ENCODE results near the gene NAPA.
"Not testable (repeated sequence)": the region's sequence is repeated elsewhere in the genome, so short reads cannot be mapped to it uniquely, and the experiment has no call there.

NAPA gene

DNA sequence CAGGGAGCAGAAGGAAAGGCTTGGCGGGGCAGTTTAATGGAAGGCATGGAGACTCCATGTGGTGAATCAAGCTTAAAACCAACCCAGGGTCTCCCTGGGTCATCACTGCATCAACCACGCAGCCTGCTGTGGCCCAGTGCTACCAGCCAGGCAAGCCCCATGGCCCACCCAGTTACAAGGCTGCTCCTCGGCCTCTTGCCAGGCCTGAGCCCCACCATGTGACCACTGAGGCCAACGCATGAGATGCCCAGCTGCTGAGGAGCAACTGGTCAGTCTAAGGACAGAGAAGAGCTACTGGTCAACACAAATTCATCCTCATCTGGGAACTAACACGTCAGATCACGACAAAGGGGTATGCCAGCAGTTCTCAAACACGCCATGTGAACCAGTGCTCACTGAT lies 15.5 kb downstream of the NAPA start:
- no peak for DNase-seq

DNA sequence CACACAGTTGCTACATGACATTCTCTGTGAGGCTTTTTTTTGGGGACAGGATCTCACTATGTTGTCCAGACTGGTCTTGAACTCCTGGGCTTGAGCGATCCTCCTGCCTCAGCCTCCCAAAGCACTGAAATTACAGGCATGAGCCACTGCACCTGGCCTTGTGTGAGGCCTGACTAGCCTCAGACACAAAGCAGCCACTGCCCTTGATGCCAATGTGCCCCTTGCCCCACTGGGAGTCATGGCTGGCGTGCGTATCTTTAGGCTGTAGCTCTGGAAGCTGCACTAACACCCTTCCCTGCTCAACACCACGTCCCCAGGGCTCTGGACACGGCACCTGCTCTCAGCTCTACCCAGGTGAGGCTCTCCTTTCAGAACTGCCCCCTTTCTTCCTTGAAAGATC lies 16.3 kb downstream of the NAPA start:
- DNase-seq = no peak

DNA sequence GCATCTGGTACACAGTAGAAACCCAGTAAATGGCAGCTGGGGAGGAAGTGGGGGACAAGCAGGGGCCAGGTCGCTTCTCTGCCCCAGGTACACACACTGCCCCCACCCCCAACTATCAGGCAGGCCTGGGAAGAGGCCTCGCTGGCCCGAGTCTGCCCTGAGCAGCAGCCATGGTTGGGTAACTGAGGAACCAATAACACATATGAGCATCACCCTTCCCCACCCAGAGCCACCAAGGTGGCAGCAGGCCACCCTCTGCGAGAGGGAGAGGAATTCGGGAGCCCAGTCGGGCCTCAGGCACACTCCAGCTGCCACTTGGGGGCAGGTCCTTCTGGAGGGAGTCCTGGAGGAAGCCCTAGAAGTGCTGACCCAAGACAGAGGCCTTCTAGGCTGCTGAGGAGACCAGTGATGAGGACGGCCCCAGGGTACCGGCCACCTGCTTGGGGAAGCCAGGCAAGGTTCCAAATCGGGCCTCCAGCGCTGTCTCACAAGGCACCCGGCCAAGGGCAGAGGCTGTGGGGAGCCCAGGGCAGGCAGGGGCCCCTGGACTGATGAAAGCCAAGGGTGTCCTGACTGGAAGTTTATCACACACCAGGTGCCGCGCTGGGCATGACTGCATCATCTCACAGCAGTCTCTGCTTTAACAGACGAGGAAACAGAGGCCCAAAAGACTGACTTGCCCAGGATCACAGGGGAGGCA lies 16.9 kb downstream of the NAPA start:
- DNase-seq = no peak

DNA sequence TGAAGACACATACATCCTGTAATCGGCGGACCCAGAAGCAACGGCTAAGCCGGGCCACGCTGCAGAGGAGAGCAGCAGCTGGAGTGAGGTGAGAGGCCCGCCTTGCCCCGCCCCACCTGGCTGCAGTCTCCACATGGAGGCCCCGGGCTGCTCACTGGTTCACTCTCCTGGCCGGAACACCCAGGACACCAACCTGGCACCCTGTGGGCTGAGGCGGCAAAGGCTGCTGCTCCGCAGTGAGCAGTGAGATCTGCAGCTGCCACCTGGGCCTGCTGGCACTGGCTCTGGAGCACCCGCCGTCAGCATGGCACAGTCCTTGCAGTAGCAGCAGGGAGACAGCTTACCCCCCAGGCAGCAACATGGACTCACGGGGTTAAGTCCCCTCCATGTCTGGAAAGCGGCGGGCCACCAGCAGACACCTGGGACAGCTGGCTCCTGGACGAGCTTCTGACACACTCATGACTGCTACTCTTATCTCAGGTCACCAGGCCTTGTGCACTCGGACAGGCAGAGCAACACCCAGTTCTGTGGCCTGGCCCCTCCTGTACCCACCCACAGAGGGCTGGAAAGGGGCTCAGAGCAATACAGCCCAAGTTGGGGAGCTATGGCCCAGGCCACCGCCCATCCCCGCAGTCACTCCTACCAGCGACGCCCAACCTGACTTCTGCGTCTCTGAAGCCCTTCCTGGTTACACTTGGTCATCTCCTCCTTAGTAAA lies 17.7 kb downstream of the NAPA start:
- no peak for DNase-seq

DNA sequence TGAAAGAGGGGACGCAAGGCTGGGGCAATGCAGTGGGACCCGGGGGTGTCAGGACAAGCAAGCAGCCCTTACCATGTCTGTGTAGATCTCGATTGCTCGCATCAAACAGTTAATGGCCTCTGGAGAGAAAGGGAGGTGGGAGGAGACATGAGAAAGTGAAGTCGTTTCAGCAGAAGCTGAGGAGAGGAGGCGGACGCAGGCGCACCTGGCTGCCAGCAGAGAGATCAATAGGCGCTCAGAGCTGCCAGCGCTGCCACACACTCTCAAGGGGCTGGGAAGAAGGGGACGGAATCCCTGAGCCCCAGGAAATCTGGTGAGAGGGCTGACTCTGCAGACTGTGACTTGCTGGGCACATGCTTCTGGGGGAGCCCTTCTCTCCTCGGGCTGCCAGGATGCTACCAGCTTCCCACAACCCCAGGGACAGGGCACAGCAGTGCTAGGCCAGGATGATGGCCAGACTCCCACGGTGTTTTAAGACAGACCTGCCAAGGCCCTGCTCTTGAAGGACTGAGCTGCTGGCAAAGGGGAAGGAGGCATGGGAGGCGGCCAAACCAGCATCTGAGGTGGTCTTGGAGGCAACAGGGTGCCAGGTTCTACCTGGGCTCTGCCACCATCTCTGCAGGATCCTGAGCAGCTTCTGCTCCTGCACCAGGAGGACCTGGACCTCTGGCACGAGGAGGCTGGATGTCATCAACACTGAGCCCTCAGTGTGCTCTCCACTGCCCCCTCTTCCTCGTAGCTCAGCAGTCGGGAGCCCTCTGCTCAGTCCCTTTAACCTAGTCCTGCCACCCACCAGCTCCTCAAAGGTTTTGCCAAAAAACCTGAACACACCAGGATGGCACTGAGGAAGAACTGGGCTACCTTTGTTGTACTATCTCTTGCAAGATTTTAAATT lies 19.1 kb downstream of the NAPA start:
- DNase-seq = no peak

DNA sequence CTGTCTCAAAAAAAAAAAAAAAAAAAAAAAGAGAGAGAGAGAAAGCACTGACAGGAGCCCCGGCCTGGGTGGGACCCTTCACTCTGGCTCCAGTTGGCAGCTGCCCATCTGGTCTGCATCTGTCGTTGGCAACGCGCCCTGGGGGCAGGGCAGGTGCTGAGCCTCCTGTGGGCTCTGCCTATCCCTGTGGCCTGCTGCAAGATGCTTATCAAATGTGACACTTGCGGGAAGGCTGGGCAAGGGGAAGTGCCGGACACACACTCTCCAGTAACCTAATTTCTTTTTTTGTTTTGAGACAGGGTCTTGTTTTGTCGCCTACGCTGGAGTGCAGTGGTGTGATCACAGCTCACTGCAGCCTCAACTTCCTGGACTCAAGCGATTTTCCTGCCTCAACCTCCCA lies 20.1 kb downstream of the NAPA start:
- DNase-seq = no peak

DNA sequence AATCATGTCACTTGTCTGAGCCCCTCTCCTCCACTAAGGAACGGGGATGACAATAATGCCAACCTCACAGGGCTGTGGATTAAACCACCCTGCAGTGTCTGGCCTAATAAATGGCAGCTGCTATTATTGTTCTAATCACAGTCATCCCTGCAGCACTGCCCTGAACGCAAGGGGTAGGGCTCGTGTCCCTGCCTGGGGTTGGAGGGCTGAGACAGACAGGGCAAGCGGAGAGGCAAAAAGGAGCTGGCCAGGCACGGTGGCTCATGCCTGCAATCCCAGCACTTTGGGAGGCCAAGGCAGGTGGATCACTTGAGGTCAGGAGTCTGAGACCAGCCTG lies 20.7 kb downstream of the NAPA start:
- no peak for DNase-seq

DNA sequence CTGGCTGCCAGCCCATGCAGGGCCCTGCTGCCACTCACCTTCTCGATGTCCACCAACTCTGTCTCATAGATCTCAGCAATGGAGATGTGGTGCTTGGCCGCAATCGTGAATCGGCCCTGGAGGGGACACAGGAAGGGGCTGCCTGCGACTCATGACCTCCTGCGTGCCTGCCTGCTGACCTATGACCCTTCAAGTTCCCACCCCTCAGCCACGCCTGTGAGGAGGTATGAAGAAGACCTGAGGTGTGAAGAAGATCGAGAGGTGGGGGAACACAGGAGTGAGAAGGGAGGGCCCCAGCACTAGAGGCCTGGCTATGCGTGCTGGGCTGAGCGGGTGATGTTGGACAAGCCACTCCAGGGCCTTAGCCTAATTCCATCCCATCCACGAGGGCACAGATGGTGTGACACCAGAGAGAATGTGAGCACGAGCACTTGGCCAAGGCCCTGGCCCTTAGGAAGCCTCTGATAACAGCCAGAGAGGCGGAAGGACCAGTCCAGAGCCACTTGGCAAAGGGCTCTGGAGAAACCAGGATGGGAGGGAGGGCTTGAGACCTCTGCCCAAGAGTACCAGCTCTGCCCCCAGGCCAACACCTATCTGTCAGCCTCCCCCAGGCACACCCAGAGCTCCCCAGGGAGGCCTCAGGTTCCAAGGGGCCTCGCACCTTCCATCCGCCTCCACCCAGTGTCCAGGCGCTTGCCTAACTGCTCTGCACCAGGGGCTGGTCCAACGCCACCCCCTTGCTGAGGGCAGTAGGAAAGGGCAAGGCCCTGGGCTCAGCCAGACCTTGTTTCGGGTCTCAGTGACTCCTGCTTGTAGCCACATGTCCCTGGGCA lies 21.3 kb downstream of the NAPA start:
- DNase-seq = no peak

DNA sequence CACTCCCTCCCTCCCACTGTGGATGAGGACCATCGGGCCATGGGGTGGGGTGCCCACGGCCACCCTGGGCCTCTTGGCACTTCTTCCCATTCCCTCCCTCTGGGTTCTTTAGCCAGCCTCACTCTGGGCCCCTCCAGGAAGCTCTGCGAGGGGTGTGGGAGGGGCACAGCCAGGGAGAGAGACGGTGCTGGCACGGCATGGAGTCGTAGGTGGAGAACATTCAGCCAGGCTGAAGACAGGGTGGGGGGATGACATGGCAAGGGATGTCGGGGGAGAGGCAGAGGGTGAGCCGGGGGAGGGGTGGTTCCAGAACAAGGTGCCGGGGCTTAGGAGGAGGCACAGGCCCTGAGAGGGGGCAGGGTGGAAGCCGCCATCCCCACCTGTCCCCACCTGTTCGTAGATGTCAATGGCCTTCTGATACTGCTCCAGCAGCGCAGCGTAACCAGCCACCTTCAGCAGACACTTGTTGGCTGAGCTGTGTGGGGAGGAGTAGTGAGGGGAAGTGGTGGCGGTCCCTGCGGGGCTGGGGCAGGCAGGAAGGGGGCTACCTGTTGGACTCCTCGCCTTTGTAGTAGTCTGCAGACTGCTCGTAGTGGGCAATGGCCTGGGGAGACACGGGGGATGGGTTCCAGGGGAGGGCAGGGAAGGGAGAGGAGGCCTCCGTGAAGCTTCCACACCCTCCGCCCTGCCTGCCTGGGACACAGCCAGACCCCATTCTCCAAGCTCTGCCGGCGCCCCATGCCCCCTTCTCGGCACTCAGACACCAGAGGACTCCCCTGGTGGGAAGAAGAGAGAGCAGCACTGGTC lies 22.1 kb downstream of the NAPA start:
- DNase-seq = no peak

DNA sequence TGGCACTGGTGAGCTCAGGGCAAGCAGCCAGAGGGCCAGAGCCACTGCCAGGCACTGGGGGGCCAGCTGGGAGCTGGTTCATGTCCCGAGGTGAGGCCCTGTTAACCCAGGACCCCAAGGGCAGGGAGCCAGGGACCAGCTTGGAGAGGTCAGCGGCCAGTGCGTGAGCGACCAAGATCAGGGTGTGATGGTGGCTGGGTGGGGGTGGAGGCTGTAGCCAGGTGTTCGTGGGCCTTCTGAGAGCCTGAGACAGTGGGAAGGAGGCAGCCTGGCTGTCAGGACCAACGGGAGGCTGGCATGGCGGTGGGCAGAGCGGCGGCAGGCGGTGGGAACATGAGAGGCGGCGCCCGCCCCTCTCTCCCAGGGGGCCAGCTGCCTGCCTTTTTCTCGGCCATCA lies 22.7 kb downstream of the NAPA start:
- DNase-seq = no peak

DNA sequence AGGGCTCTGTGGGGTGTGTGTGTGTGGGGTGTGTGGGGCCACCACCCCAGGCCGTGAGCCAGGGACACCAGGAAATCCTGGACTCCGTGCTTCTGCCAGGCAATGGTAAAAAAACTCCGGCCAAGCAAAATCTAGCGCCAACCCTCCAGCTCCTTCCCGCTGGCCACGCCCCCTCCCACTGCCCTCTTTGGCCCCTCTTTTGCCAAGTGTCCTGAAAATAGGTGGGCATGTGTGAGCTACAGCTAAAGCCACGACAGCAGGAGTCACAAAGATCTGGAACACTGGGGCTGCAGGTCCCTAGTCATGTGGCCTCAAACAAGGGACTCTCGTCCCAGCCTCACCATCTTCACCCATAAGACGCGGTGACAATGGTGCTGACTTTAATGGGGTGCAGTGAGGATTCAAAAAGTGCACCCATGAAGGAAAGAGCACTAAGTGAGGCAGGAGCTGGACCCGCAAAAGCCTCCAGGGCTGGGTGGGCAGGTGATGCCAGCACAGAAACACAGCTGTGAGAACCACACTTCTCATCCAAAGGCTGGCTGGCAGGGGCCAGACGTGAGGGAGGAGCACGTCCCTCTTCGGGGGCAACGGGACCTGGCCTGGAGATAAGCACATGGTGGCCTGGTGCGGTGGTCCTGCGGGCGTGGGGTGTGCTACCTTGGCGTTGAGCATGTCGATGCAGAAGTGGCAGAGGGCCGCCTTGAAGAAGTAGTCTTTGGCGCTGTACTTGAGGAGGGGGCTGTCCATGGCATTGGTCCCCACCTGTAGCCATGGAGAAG lies 23.3 kb downstream of the NAPA start:
- DNase-seq = no peak

DNA sequence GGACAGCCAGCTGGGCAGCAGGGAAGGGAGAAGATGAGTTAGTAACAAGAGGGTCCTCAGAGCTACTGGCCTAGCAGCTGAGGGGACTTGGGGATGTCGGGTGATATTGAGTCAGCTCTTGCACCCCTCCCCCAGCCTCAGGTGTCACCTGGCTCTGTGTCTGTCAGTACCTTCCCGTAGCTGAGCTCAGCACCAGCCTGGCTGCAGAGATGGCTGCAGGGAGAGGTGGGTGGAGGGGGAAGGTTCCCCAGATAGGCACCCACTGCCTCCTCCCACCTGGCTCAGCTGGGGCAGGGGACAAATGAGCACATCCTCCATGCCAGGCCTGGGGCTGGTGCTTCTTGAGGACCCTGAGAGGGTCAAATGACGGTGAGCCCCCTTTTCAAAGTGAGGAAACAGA lies 24.0 kb downstream of the NAPA start:
- no peak for DNase-seq

DNA sequence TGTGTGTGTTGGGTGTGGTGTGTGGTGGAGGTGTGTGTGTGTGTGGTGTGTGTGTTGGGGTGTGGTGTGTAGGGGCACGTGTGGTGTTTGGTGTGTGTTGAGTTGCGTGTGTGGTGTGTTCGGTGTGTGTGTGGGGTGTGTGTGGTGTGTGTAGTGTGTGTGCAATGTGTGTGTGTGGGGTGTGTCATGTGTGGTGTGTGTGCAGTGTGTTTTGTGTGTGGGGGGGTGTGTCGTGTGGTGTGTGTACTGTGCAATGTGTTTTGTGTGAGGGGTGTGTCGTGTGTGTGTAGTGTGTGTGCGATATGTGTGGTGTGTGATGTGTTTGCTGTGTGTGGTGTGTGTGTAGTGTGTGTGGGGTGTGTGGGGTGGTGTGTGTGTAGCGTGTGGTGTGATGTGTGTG lies 24.8 kb downstream of the NAPA start:
- no peak for DNase-seq

DNA sequence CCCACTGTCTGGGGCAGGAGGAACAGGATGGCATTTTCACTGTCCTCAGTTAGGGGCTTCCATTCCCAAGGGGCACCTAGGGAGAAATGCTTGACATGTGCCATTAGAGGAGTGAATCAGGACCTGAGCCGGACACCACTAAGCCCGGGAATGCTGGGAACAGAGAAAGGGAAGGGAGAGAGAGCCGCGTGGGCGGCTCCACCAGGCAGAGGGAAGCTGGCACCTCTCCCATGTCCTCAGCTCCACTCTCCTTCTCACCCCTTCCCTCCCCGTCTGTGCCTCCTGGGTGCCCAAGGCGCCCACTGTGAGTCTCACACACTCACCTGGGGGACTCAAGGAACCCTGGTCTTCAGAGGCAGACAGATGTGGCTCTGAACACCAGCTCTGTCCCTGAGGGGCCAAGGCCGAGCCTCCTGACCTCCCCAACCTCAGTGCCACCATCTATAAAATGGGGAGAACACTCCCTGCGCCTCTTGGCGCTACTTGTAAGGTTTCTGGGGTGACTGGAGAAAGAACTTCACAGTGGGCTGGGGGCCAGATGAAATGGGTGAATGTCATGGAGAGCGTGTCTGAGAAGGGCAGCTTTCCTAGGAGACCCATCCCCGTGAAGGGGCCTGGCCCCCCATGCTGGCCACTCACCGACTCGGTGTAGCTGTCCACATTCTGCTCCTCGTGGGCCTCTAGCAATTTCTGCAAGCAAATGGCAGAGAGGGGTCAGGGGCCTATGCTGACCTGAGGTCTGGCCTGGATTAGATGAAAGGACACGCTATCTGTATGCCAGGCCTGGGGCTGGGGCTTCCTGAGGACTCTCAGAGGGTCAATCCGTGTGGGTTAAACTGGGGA lies 25.6 kb downstream of the NAPA start:
- no peak for DNase-seq

DNA sequence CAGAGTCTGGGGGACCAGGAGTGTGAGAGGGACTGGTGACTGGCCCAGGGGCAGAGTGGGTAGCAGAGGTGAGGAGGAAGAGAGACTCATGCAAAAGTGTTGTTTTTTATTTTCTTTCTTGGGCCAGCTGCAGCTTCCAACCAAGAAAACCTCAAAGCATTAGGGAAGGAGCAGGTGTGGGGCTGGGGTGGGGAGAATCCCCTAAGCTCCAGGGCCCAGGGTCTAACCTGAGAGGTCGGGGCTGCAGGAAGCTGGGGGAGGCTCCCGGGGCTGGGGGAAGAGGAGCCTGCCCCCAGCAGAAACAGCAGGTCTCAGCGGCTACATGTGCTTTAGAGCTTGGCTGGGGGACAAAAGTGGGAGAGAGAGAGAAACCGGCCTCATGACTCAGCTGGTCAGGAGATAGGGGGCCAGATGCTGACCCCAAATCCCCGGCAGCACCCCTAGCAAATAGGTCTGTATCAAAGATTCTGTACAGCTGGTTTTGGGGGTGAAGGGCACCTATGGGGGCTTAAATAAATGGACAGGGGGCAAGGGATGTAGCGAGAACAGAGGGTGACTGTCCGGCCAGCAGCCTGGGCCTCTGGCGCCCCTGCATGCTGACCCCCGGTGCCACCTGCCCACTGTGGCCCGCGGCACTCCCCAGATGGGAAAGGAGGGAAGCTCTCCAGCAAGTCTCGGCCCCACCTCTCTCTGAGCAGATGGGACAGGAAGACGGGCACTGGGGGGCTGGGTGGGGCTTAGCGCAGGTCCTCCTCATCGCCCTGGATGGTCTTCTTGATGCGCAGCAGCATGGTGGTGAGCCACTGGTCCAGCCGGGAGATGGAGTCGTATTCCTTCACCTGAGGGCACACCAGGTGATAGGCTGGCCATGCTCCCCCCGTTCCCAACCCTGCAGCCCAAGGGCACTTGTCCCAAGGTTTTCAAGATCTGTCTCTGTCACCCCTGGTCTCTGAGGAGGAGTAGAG lies 27.0 kb downstream of the NAPA start:
- DNase-seq = no peak

DNA sequence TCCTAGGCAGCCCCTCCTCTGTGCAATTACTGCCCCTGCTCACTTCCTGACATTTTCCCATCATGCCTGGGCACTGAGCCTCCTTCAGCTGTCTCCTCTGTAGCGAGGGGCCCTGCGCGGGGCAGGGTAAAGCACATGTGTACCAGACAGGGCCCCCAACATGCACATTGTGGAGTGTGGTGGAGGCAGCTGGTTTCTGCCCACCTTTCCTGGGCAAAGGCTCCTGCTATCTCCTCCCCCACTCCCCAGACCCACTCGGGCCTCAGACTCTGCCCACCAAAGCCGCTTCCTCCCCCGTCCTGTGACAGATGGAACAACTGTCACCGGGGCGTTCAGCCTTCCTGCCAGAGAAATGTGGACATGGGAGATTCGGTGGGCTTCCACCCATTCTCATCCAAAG lies 28.0 kb downstream of the NAPA start:
- DNase-seq = no peak

DNA sequence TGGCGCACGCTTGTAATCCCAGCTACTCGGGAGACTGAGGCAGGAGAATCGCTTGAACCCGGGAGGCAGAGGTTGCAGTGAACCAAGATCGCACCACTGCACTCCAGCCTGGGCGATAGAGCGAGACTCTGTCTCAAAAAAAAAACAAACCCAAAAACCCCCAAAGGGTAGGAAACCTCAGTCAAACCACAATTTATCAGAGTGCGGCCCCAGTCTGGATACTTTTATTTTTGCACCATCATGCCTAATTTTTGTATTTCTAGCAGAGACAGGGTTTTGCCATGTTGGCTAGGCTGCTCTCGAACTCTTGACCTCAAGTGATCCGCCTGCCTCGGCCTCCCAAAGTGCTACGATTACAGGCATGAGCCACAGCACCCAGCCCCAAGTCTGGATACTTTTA lies 28.6 kb downstream of the NAPA start:
- not testable (repeated sequence) for DNase-seq

DNA sequence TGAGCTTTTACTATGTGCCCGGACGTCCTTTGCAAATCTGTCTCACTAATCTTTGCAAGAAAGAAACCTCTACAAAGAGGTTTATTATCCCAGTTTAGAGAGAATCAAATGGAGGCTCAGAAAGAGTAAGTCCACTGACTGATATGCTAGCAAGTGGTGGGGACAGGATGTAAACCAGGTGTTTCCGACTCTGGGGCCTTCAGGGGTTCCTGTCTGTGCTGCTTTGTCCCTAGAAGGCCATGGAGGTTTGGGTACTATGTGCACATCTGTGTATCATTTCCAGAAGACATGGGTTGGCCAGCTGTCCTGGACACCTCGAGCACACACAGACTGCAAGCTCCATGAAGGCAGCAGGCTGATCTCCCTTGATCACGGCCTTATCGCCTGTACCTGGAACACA lies 29.7 kb downstream of the NAPA start:
- DNase-seq = no peak

Data from DMS153 (cell line).